ENCODE results near the gene PFKFB3. TPM values are rescaled to one million over a fixed set of nuclear protein-coding genes. Genes with fewer than 3 reads are reported as not detected.
A peak's percentile ranks its signal among the peaks of the same experiment; 100 is the strongest.

PFKFB3 gene
- total and polyA plus RNA-seq, 9 of the 15 experiments (the other 6 are each of a cell fraction or from before 2014, with no cell fraction given): 0.46 to 21.6 (median 7.8) TPM

DNA sequence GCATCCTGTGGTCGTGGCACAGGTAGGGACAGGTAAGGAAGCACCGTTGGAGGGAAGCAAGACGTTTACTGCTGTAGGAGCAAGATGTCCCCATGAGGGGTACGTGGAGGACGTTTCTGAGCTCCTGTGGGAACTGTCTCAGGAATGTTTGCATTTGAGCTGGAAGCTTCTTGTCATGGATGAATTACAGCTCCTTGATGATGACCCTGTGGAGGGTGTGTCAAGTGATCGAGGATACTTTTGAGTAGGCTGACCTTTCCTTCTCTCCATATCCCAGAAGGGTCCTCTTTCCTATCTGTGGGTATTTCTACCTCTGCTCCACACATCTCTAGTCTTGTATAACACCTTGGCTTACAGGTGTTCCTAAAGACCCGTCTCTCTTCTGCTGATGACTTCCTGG is 94.8 kb downstream of the PFKFB3 start:
- no peak for ATAC-seq
- CTCF ChIA-PET (ENCODE audit: low intra/inter-chr PET ratio): no interaction called here

More for the DNA sequence above, 94.8 kb downstream of the PFKFB3 start:
- WGBS (ENCODE audit: insufficient coverage, low coverage, missing lambda C conversion rate): 5% methylated on average over 7 of the region's 7 CpGs
- Histone ChIP-seq H3K9ac (ENCODE audit: insufficient read depth in 1 of 2, low read depth in 2 of 2, low read length in 2 of 2) (no peak overlapping the region), H3K4me2 (ENCODE audit: insufficient read depth, low read length) (no peak overlapping the region), H4K20me1 (replicated peaks; ENCODE audit: control insufficient read depth, insufficient read depth, low read length) (no peaks in the 10 kb centered on the region; the same call in 1 of the 2 replicates), H3K9me1 (ENCODE audit: control insufficient read depth, insufficient read depth, low read length) (no peaks in the 10 kb centered on the region), H3K36me3 (ENCODE audit: control insufficient read depth, insufficient read depth, low read length) (no peaks in the 10 kb centered on the region), H3K79me2 (ENCODE audit: control insufficient read depth, insufficient read depth, low read length) (no peaks in the 10 kb centered on the region), H2AFZ (ENCODE audit: low read depth, low read length) (no peak overlapping the region), H3K27ac (ENCODE audit: extremely low read depth, low read depth, low read length) (no peak overlapping the region), H3K9me3 (replicated peaks; ENCODE audit: control insufficient read depth, insufficient read depth, low read depth, low read length) (no peaks in the 10 kb centered on the region), H3K4me1 (replicated peaks in 1 of 2; ENCODE audit: control insufficient read depth in 2 of 2, insufficient read depth in 2 of 2, low read length in 2 of 2) (peaks cover 0 to 4% of the 10 kb centered on the region in 2 experiments; a peak in 4 of 5 replicates), H3K4me3 (no peak overlapping the region), H3K27me3 (ENCODE audit: control insufficient read depth in 2 of 2, insufficient read depth in 2 of 2, low read length in 2 of 2) (peaks cover 10 to 28% of the 10 kb centered on the region in 2 experiments; a peak in 4 of 5 replicates)
- DNase-seq (ENCODE audit: extremely low read depth in 1 of 4, low spot score in 3 of 4) (no peak), FAIRE-seq (no peak)
- POLR2A ChIA-PET: interaction anchor here (0.6 to 0.7 kb wide), 2 partner anchors 53 to 260 kb away, joined by 3 read pairs; no protein-coding TSS in a partner anchor
- TF ChIP-seq CBX3 (IDR thresholded peaks at IDR 0.05; ENCODE audit: borderline replicate concordance in 1 of 2, low read length in 2 of 2) (no peak), PTTG1 (tag; IDR thresholded peaks at IDR 0.05; ENCODE audit: low read depth) (no peak), BMI1 (IDR thresholded peaks at IDR 0.05; ENCODE audit: low read length) (no peak), ZNF830 (CRISPR knock-in tag; IDR thresholded peaks at IDR 0.05) (no peak)
- TF ChIP-seq, protein P1, sequence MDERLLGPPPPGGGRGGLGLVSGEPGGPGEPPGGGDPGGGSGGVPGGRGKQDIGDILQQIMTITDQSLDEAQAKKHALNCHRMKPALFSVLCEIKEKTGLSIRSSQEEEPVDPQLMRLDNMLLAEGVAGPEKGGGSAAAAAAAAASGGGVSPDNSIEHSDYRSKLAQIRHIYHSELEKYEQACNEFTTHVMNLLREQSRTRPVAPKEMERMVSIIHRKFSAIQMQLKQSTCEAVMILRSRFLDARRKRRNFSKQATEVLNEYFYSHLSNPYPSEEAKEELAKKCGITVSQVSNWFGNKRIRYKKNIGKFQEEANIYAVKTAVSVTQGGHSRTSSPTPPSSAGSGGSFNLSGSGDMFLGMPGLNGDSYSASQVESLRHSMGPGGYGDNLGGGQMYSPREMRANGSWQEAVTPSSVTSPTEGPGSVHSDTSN (CRISPR knock-in tag; IDR thresholded peaks at IDR 0.05; ENCODE audit: low read depth): no peak
- TF ChIP-seq, protein P1 (tag; conservative IDR thresholded peaks at IDR 0.05; ENCODE audit: low read depth): 0 out of 2 replicates have a peak, but pooled peaks have one; percentile 39
- intact Hi-C loops (cut with micrococcal nuclease): no loop called here
- no TSS peak for BruUV-seq (replicated peaks)
- in situ Hi-C loops (cut with MboI): no loop called here
